Measurements from ENCODE around the gene PLA2G4A.
"Not testable (repeated sequence)": the region's sequence is repeated elsewhere in the genome, so short reads cannot be mapped to it uniquely, and the experiment has no call there.

PLA2G4A gene

GRCh38 chr1:186875896-186876835 lies 47.4 kb downstream of the PLA2G4A start:
- DNase-seq = no peak

- DNase-seq = no peak
Measured at GRCh38 chr1:186878356-186878755, 49.6 kb downstream of the PLA2G4A start.

GRCh38 chr1:186880982-186881381 lies 52.2 kb downstream of the PLA2G4A start:
- no peak for DNase-seq

GRCh38 chr1:186882372-186883134 lies 53.8 kb downstream of the PLA2G4A start:
- no peak for DNase-seq

- DNase-seq = no peak
Measured at GRCh38 chr1:186884251-186884650, 55.5 kb downstream of the PLA2G4A start.

GRCh38 chr1:186887203-186887602 lies 58.5 kb downstream of the PLA2G4A start:
- DNase-seq = no peak

- no peak for DNase-seq
Measured at GRCh38 chr1:186888367-186888766, 59.6 kb downstream of the PLA2G4A start.

GRCh38 chr1:186892936-186893335 lies 64.2 kb downstream of the PLA2G4A start:
- no peak for DNase-seq

GRCh38 chr1:186894415-186894814 lies 65.7 kb downstream of the PLA2G4A start:
- DNase-seq = no peak

- DNase-seq = no peak
Measured at GRCh38 chr1:186896211-186896610, 67.5 kb downstream of the PLA2G4A start.

- no peak for DNase-seq
Measured at GRCh38 chr1:186897008-186897407, 68.3 kb downstream of the PLA2G4A start.

- no peak for DNase-seq
Measured at GRCh38 chr1:186899577-186899976, 70.8 kb downstream of the PLA2G4A start.

GRCh38 chr1:186899977-186900376 lies 71.2 kb downstream of the PLA2G4A start:
- DNase-seq = no peak

GRCh38 chr1:186900539-186901237 lies 71.9 kb downstream of the PLA2G4A start:
- no peak for DNase-seq

GRCh38 chr1:186901631-186902030 lies 72.9 kb downstream of the PLA2G4A start:
- DNase-seq = no peak

- no peak for DNase-seq
Measured at GRCh38 chr1:186903374-186904136, 74.8 kb downstream of the PLA2G4A start.

GRCh38 chr1:186904361-186904760 lies 75.6 kb downstream of the PLA2G4A start:
- no peak for DNase-seq

GRCh38 chr1:186905561-186905960 lies 76.8 kb downstream of the PLA2G4A start:
- no peak for DNase-seq

GRCh38 chr1:186915555-186915954 lies 86.8 kb downstream of the PLA2G4A start:
- DNase-seq = no peak

- DNase-seq = not testable (repeated sequence)
Measured at GRCh38 chr1:186917106-186917786, 88.5 kb downstream of the PLA2G4A start.

GRCh38 chr1:186921386-186921785 lies 92.6 kb downstream of the PLA2G4A start:
- not testable (repeated sequence) for DNase-seq

GRCh38 chr1:186922814-186923213 lies 94.1 kb downstream of the PLA2G4A start:
- not testable (repeated sequence) for DNase-seq

Measured in activated naive CD4-positive, alpha-beta T cell (primary cell).